GM12864 (cell line): ENCODE measurements around the gene HSPG2.

Source experiments
- DNase-seq: peaks from one replicate; pipeline ENCODE4 v3.0.0-alpha.2; 2011; ENCODE audit warnings: low read depth
- H3K4me3 ChIP-seq: 2 replicates; pipeline ENCODE4 v1.5.1; 2011; ENCODE audit warnings: mild to moderate bottlenecking, low read depth, low read length, control low read depth
- CTCF ChIP-seq: IDR thresholded peaks from 2 replicates; pipeline ENCODE4 v1.5.1; 2011; ENCODE audit warnings: low read depth, mild to moderate bottlenecking, moderate library complexity, low read length, control low read depth, inconsistent platforms; ENCODE audit errors: missing control alignments

The HSPG2 gene

GRCh38 chr1:21840981-21841380, 96.1 kb downstream of the HSPG2 start:
- H3K4me3 ChIP-seq, result no peak overlapping the region
- no peak for TF ChIP-seq CTCF
- no peak for DNase-seq

GRCh38 chr1:21839337-21840037, 97.6 kb downstream of the HSPG2 start:
- TF ChIP-seq CTCF, result no peak
- no peak for DNase-seq
- no peak overlapping the region for H3K4me3 ChIP-seq

- no peak overlapping the region for H3K4me3 ChIP-seq
- no peak for DNase-seq
- no peak for TF ChIP-seq CTCF
These were observed 98.6 kb downstream of the HSPG2 start for GRCh38 chr1:21838359-21839157.

GRCh38 chr1:21837476-21837875, 99.6 kb downstream of the HSPG2 start:
- no peak for TF ChIP-seq CTCF
- H3K4me3 ChIP-seq, result no peak overlapping the region
- no peak for DNase-seq

- H3K4me3 ChIP-seq, result no peak overlapping the region
- TF ChIP-seq CTCF, result no peak
- no peak for DNase-seq
These were observed 100.4 kb downstream of the HSPG2 start for GRCh38 chr1:21836729-21837128.

GRCh38 chr1:21836010-21836409, 101.1 kb downstream of the HSPG2 start:
- DNase-seq, result no peak
- TF ChIP-seq CTCF, result no peak
- H3K4me3 ChIP-seq, result no peak overlapping the region
